Epithelial cell of prostate (primary cell): ENCODE data around the gene ZNF521.
"Not testable (repeated sequence)": the region's sequence is repeated elsewhere in the genome, so short reads cannot be mapped to it uniquely, and the experiment has no call there.

ENCODE experiments used
- DNase-seq: peaks from one replicate; pipeline ENCODE4 v3.0.0-alpha.2; 2011; ENCODE audit warnings: low read depth, low spot score
- H3K27ac ChIP-seq: fragments of 450-650 bp; 2 replicates; pipeline ENCODE4 v1.5.1; 2017; ENCODE audit warnings: mild to moderate bottlenecking

The ZNF521 gene

GRCh38 chr18:25056429-25056828, 295.5 kb downstream of the ZNF521 start:
- DNase-seq: no peak

GRCh38 chr18:25055076-25055475, 296.9 kb downstream of the ZNF521 start:
- H3K27ac ChIP-seq: no peak overlapping the region
- DNase-seq: no peak

More at GRCh38 chr18:25056429-25056828, 295.5 kb downstream of the ZNF521 start:
- H3K27ac ChIP-seq: no peak overlapping the region

DNA sequence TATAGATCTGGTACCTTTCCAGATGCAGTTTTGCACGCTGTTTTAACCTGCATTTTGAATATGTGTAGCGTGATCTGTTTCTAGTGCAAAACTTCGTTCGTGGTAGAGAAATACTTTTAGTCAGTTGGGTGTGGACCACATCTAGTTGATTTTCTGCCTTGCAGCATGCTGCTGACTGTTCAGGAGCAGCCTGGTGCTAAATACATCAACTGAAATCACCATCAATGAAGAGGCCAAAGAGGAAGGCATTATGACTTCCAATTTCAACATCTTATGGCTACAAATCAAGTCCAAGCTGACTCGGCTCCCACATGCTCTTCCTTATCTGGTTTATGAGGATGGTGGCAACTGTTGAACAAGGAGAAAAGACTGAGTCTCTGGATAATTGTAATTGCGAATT, 298.5 kb downstream of the ZNF521 start:
- no peak overlapping the region for H3K27ac ChIP-seq
- no peak for DNase-seq

GRCh38 chr18:25052511-25052921, 299.4 kb downstream of the ZNF521 start:
- DNase-seq: no peak
- no peak overlapping the region for H3K27ac ChIP-seq

DNA sequence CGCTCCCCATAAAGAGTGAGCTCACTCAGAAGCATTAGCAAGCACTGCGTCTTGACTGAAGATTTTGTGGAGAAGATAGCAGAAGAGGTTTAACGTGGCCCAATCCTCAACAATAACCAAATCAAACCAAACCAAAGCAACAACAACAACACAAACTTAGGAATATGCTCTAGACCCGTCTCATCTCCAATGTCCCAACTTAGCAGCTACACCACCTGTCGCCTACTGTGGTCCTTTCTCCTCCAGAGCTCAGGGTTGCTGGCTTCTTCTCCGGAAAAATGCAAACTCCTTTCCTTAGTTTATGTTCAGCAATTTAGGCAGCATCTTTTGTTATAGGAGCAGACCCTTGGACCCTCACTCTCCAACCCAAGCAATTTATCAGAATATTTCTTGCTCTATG, 301.4 kb downstream of the ZNF521 start:
- DNase-seq: no peak

DNA sequence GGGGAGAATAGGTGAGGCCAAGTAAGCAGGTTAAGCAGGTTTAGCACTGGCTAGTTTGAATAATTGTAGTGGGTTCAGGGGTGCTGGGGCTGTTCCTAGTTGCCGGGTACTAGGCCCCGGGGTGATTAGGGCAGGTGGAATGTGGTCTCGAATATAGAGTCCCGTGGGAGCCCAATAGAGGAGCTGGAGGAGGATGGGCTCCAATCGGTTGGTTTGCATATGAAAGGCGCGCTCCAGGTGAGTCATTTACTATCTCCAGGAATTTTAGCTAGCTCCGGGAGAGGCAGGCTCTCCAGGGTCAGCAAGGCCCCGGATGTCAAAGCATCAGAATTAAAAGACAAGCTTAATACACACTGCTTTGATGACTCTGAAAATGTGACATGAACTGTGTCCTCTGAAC, 304.0 kb downstream of the ZNF521 start:
- no peak overlapping the region for H3K27ac ChIP-seq
- no peak for DNase-seq

More for the DNA sequence above, 301.4 kb downstream of the ZNF521 start:
- no peak overlapping the region for H3K27ac ChIP-seq

- H3K27ac ChIP-seq: no peak overlapping the region
- no peak for DNase-seq
Observed at GRCh38 chr18:25047421-25047820, 304.5 kb downstream of the ZNF521 start.

GRCh38 chr18:25044694-25045093, 307.3 kb downstream of the ZNF521 start:
- no peak for DNase-seq
- no peak overlapping the region for H3K27ac ChIP-seq

DNA sequence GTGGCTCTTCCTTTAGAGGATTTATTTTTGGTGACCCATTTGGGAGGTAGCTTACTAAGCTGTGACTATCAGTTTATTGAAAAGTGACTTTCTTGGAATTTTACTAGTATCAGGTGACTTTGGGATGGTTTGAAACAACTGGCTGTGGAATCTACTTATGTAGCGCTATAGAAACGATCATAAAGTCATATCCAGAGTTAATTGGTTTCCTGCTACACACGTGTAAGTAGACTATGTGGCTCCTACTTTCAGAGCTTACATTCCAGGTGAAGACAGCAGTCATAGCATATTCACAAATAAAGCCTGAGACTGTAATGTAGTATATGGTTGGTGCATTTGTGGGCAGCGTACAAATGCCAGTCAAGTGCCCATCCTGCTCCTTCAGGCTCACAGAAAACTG, 308.9 kb downstream of the ZNF521 start:
- no peak for DNase-seq
- H3K27ac ChIP-seq: no peak overlapping the region

DNA sequence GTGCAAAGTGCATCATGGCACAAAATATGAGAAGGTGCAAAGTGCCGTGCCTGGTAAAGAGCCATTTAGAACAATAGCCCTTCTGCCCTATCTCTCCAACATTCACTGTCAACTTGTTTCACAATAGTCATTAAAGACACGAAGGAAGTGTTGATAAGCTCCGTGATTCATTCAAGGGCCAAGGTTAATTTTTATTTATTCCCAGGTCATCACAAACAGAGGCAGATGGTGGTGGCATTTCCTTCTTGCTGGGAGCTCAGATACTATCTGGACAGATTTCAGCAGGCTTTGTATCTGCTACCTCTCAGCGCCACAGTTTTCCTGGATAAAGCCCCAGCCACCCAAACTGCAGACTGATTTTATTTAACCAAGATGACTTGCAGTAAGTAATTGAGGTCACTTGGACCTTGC, 309.3 kb downstream of the ZNF521 start:
- DNase-seq: no peak
- no peak overlapping the region for H3K27ac ChIP-seq

DNA sequence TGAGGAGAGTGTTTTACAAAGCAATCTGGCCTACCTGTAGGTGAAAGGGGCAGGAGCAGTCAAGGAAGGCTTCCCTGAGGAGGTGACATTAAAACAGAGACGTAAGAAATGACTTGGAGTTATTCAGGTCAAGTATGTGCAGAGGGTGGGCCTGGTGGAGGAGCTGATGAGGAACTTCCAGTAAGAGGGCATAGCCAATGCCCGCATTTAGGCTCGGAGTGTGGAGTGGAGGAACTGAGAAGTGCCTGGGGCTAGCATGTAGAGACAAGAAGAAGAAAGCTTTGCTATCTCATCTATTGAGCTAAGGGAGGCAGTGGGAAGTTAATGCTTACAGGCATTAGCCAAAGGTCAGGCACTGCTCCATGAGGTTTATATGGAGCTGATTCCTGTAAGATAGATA, 312.2 kb downstream of the ZNF521 start:
- H3K27ac ChIP-seq: no peak overlapping the region

GRCh38 chr18:25038261-25038660, 313.7 kb downstream of the ZNF521 start:
- no peak overlapping the region for H3K27ac ChIP-seq
- DNase-seq: no peak

More for the DNA sequence above, 312.2 kb downstream of the ZNF521 start:
- no peak for DNase-seq

DNA sequence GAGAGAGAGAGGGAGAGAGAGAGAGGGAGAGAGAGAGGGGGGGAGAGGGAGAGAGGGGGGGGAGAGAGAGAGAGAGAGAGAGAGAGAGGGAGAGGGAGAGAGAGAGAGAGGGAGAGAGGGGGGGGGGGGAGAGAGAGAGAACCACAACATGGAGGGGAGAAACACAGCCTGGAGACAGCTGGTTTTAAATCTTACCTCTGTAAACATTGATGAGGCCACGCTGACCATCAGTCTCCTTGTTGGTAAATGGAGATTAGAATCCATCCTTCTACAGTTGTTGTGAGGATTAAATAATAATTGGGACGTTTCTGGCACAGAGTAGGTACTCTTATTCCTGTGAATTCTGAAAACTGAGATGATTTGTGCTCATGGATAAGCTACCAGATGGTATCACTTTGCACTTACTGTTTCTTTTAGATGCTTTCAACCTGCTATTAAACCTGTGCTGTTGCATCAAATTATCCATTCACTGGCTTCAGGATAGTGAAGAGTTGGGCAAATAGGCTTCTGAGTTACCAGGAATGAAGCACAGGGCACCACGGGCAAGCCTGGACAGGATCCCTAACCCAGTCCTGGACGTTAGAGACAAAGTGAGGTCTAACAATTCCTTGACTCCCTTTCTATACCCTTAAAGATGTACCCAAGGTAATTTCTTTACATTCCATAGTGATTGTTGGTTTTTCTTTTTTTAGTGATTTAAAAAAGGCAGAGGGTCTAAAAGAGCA, 318.1 kb downstream of the ZNF521 start:
- H3K27ac ChIP-seq: no peak overlapping the region
- DNase-seq: peak; percentile 10

- not testable (repeated sequence) for H3K27ac ChIP-seq
Observed at GRCh38 chr18:25033175-25033574, 318.8 kb downstream of the ZNF521 start.

GRCh38 chr18:25029802-25030201, 322.2 kb downstream of the ZNF521 start:
- H3K27ac ChIP-seq: no peak overlapping the region
- no peak for DNase-seq

More at GRCh38 chr18:25033175-25033574, 318.8 kb downstream of the ZNF521 start:
- DNase-seq: not testable (repeated sequence)

DNA sequence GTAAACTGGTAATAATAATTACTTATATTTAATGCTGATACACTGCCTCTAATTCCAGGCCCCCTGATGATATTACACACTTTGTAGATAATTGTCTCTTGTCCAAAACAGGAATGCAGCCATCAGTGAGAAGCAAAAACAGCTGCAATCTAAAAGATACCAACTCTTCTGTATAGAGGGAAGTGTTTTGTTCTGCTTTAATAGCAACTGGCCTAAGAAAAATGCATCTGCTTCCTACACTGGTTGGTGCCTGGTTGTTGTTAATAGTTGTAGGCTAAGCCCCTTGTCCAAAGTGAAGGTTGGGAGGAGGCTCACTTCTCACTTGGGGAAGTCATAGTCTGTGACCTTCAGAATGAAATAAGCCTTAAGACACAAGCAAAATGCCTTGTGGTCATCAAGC, 332.0 kb downstream of the ZNF521 start:
- no peak for DNase-seq
- H3K27ac ChIP-seq: no peak overlapping the region

- no peak for DNase-seq
- no peak overlapping the region for H3K27ac ChIP-seq
Observed at GRCh38 chr18:25019086-25019860, 332.7 kb downstream of the ZNF521 start.

DNA sequence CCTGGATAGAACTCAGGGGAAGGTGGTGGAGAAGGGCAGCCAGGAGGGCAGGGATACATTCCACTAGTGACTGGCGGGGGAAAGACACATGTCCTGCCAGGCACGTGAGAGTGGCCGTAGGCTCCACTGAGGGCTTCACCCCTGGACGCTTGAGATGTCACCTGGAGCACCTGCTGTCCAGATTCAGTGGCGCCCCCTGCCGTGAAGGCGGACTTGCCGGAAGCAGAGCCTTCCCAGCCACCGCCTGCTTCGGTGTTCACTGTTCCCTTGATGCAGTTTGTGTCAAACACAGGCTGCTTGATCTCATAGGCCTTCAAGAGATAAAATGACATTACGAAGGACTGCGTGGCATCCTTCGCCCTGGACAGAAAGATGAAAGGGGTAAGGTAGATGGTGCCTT, 335.3 kb downstream of the ZNF521 start:
- H3K27ac ChIP-seq: no peak overlapping the region
- DNase-seq: no peak

DNA sequence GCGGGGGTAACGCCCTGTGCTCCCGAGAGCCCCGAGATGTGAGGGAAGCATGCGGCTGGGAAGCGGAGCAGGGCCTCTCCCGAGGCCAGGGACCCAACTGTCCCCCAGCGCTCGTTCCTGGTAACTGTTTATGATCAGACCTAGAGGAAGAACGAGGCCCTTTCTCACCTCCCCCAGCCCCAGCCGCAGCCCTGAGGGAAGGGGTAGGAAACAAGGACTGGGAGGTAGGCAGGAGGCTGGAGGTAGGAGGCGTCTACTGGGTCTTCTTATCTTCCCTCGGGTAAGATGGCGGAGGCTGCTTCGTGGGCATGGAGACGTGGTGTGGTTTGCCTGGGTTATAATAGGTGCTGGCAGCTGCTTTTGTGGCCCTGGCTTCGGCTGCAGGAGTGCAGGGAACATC, 335.8 kb downstream of the ZNF521 start:
- DNase-seq: no peak

More for the DNA sequence above, 335.8 kb downstream of the ZNF521 start:
- no peak overlapping the region for H3K27ac ChIP-seq
